HG03064 (cell line): ENCODE results near the gene SOWAHB.

Experiments
- ATAC-seq: cut with Tn5 transposase; IDR thresholded peaks from one replicate; pipeline ENCODE4 v1.9.1; 2021; ENCODE audit warnings: low read depth; ENCODE audit not compliant: unreplicated experiment

Gene SOWAHB

GRCh38 chr4:76897536-76898384 is at the start of gene SOWAHB:
SOWAHB (minus strand) TSS chr4:76898144; CDS start chr4:76897849, 295 bp downstream.
- ATAC-seq, result no peak

DNA sequence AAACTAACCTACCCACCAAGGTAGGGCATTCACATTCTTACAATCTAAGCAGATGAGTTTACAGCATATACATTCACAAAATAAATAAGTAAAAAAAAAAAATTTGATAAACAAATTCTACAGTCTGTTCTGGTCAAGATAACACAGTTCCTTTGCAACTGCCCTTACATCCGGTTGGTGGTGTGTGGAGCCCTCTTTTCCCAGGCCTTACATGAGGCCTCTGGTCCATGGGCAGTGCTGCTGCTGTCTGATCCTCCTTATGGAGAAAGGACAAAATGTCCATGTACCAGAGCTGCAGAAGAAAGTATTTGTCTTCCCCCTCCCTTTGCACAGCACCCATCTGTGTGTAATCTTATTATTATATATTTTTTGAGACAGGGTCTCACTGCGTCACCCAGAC is 49.4 kb upstream of the SOWAHB start:
- no peak for ATAC-seq

GRCh38 chr4:76943790-76944189 is 45.8 kb upstream of the SOWAHB start:
- no peak for ATAC-seq

- no peak for ATAC-seq
Observed at GRCh38 chr4:76943129-76943620, 45.2 kb upstream of the SOWAHB start.

DNA sequence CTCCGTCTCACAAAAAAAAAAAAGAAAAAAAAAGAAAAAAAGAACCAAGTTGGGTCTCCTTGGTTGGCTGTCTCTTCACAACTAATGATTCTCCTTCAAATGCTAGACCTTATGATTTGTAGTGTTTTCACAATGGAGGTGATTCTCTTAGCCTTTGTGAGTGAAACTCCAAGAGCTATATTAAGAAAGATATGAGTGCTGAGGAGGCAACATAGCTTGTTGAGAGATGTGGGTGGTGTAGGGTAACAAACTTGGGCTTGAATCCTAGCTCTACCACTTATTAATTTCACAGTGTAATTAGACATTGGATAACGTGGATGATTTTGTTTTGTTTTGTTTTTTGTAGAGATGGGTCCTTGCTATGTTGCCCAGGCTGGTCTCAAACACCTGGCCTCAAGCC is 41.2 kb upstream of the SOWAHB start:
- ATAC-seq, result no peak

- no peak for ATAC-seq
Observed at GRCh38 chr4:76931576-76932276, 33.8 kb upstream of the SOWAHB start.

DNA sequence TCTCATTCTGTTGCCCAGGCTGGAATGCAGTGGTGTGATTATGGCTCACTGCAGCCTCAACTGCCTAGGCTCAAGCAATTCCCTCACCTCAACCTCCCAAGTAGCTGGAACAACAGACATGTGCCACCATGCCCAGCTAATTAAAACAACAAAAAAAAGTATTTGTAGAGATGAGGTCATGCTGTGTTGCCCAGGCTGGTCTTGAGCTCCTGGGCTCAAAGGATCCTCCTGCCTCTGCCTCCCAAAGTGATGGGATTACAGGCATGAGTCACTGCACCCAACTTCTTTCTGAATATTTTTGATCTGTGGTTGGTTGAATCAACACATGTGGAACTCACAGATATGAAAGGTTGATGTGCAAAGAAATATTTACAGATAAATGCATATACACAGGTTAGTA is 33.1 kb upstream of the SOWAHB start:
- no peak for ATAC-seq

- ATAC-seq, result no peak
Observed at GRCh38 chr4:76930685-76931084, 32.7 kb upstream of the SOWAHB start.

GRCh38 chr4:76926841-76927240 is 28.9 kb upstream of the SOWAHB start:
- no peak for ATAC-seq

GRCh38 chr4:76923619-76924357 is 25.8 kb upstream of the SOWAHB start:
- no peak for ATAC-seq

GRCh38 chr4:76920715-76921114 is 22.8 kb upstream of the SOWAHB start:
- no peak for ATAC-seq

DNA sequence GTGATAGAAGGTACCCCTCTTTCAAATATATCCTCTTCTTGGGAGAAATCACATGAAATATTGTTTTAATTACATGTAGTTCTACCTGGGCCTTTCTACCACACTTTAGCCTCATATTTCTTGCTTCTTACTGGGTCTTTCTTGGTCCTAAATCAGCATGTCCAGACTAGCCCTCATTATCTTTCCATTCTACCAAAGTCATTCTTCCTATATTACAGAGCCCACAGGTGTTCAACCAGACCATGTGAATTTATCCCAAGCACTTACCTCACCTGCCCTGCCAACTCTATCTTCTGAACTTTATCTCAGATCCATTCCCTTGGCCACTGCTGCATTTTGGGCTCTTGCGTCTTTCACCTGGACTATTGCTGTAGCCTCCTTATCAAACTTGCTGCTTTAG is 11.8 kb upstream of the SOWAHB start:
- ATAC-seq, result no peak

- ATAC-seq, result no peak
Observed at GRCh38 chr4:76905521-76905920, 7.6 kb upstream of the SOWAHB start.

- no peak for ATAC-seq
Observed at GRCh38 chr4:76904646-76905190, 6.8 kb upstream of the SOWAHB start.

- no peak for ATAC-seq
Observed at GRCh38 chr4:76902233-76902890, 4.4 kb upstream of the SOWAHB start.

GRCh38 chr4:76898949-76899645 is 1.2 kb upstream of the SOWAHB start:
- ATAC-seq, result no peak

GRCh38 chr4:76898385-76898692 is 395 bp upstream of the SOWAHB start:
- ATAC-seq, result no peak

GRCh38 chr4:76896614-76897535 is 1.1 kb downstream of the SOWAHB start:
- no peak for ATAC-seq

DNA sequence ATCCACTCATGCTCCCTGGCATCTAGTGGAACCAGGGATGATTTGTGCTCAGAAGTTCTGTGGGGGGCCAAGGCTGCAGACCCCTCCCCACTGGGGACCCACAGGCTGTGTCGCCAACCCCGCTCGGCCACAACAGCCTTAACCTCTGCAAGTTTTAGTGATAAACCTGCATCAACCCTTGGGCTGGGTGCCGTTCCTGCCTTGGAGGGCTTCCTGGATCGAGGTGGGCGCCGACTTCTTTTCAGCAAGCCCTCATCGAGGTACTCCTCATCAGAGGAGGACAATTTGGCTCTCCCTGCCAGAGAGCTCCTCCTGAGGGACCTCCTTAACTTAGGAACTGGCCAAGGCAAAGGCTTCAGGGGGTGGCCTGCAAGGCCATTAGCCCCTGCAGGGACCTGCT is 1.9 kb downstream of the SOWAHB start:
- no peak for ATAC-seq
